Gastroesophageal sphincter (tissue), 3 donors: ENCODE measurements around the gene CD247.

Source experiments
- EP300 ChIP-seq: sonication (generic); formaldehyde crosslinking; IDR thresholded peaks from one replicate; pipeline ENCODE4 v1.6.1; 2017; ENCODE audit warnings: antibody characterized with exemption, mild to moderate bottlenecking
- POLR2A ChIP-seq, 2 donors: fragments of 450-650 bp; IDR thresholded peaks; one replicate each; pipeline ENCODE4 v1.6.1; 2017; ENCODE audit warnings: antibody characterized with exemption in 2 of 2, mild to moderate bottlenecking in 2 of 2, moderate library complexity in 1 of 2
- POLR2AphosphoS5 ChIP-seq: sonication (generic); formaldehyde crosslinking; IDR thresholded peaks from one replicate; pipeline ENCODE4 v1.6.1; 2017; ENCODE audit warnings: antibody characterized with exemption
- TF ChIP-seq, protein P1 (sequence below), 4 experiments: fragments of 200-600 bp in 2 of 4; fragments of 450-650 bp in 2 of 4; sonication (generic) in 1 of 4; IDR thresholded peaks; one replicate each; pipeline ENCODE4 v1.5.1; 2017 to 2019; ENCODE audit warnings: antibody characterized with exemption in 4 of 4, mild to moderate bottlenecking in 2 of 4, moderate library complexity in 2 of 4

DNA sequence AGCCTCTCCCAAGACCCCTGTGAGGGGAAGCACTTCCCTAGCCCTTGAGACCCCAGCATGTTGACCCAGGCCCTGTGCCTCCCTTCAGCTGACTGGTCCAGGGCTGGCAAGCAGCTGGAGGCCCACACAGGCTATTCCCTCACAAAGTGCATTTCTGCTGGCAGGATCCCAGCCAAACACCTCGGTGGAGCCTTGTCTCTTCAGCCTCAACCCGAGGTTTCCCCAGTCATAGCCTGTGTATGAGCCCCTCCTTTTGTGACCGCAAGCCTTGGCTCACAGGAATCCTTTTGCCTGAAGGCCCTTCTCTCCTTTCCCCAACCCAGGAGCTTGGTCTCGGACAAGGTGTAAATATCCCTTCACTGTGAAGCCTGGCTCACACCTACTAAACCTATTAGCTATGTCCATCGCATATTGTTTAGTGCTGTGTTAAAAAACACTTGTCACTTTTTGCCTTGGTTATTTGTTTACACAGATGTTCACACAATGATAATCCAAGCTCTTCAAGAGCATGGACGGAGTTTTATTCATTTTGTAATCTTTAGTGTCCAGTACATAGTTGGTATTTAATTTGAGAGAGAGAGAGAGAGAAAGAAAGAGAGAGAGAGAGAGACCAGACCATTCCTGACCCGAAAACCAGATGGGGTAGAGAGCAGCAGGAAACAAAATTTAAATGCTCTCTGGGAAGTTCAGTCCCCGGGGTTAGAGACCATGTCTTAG, 8.5 kb upstream of the CD247 start:
- TF ChIP-seq POLR2A (IDR thresholded peaks at IDR 0.05) = no peak
- TF ChIP-seq, protein P1, sequence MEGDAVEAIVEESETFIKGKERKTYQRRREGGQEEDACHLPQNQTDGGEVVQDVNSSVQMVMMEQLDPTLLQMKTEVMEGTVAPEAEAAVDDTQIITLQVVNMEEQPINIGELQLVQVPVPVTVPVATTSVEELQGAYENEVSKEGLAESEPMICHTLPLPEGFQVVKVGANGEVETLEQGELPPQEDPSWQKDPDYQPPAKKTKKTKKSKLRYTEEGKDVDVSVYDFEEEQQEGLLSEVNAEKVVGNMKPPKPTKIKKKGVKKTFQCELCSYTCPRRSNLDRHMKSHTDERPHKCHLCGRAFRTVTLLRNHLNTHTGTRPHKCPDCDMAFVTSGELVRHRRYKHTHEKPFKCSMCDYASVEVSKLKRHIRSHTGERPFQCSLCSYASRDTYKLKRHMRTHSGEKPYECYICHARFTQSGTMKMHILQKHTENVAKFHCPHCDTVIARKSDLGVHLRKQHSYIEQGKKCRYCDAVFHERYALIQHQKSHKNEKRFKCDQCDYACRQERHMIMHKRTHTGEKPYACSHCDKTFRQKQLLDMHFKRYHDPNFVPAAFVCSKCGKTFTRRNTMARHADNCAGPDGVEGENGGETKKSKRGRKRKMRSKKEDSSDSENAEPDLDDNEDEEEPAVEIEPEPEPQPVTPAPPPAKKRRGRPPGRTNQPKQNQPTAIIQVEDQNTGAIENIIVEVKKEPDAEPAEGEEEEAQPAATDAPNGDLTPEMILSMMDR (IDR thresholded peaks at IDR 0.05) = no peak
- no peak for TF ChIP-seq EP300
- no peak for TF ChIP-seq POLR2AphosphoS5
